HG02884 (cell line): ENCODE measurements around the gene TSPYL4.

Source experiments
- ATAC-seq: cut with Tn5 transposase; IDR thresholded peaks from one replicate; pipeline ENCODE4 v1.9.1; 2021; ENCODE audit warnings: mild to moderate bottlenecking, moderate library complexity; ENCODE audit not compliant: unreplicated experiment

TSPYL4 gene

GRCh38 chr6:116271149-116271708 lies 17.4 kb upstream of the TSPYL4 start:
- ATAC-seq: no peak

DNA sequence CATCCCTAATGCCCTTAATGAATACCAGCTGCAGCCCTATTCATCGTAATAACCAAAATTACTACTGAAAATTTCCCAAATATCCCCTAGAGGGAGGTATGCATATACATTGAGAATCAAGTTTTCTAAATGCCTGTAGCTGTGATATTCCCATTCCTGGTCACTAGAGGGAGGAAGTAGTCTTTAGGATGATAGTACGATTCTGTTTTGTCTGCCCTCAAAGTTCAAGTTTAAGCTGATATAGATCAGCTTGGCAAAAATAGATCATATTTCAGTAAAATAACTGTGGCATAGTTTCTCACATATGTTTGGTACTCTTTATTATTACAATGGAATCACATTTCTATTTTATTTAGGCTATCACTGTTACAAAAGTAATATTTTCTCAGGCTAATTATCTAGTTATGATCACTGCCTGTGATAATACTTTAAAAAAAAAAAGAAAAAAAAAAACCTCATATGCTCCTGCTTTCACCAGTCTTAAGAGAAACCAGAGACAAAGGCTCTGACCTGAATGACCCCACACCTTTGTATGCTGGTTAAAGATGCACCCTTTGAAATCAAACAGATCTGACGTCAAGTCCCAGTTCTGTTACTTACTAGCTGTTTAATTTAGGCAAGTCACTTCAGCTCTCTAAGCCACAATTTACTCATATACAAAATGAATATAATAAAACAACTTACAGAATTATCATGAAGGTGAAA lies 14.9 kb upstream of the TSPYL4 start:
- ATAC-seq: peak; percentile 85

- peak; percentile 24 for ATAC-seq
Observed at GRCh38 chr6:116267836-116268588, 14.1 kb upstream of the TSPYL4 start.

DNA sequence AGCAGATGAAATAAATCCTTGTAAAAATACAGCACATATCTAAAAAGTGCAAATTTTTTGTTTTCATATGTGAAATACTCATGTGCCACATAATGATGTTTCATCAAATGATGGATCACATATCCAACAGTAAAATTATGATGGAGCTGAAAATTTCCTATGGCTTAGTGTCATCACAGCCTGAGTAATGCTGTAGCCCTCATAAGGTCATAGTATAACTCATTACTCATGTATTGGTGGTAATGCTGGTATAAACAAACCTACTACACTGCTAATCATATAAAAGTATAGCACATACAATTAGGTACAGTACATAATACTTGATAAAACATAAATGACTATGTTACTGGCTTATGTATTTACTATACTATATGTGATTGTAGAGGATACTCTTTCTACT lies 12.9 kb upstream of the TSPYL4 start:
- no peak for ATAC-seq

- no peak for ATAC-seq
Observed at GRCh38 chr6:116265041-116265829, 11.4 kb upstream of the TSPYL4 start.

DNA sequence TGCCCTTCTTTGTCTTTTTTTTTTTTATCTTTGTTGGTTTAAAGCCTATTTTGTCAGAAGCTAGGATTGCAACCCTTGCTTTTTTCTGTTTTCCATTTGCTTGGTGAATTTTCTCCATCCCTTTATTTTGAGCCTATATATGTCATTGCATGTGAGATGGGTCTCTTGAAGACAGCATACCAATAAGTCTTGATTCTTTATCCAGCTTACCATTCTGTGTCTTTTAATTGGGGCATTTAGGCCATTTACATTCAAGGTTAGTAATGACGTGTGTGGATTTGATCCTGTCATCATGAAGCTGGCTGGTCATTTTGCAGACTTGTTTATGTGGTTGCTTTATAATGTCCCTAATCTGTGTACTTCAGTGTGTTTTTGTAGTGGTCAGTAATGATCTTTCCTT lies 9.5 kb upstream of the TSPYL4 start:
- ATAC-seq: no peak

GRCh38 chr6:116258520-116258919 lies 4.6 kb upstream of the TSPYL4 start:
- no peak for ATAC-seq

- no peak for ATAC-seq
Observed at GRCh38 chr6:116256694-116257093, 2.8 kb upstream of the TSPYL4 start.

GRCh38 chr6:116255246-116255800 lies 1.4 kb upstream of the TSPYL4 start:
- ATAC-seq: no peak

GRCh38 chr6:116254297-116255056 lies 602 bp upstream of the TSPYL4 start:
- peak; percentile 32 for ATAC-seq

GRCh38 chr6:116253188-116253504 lies 729 bp downstream of the TSPYL4 start:
- no peak for ATAC-seq

GRCh38 chr6:116251568-116252384 lies 2.1 kb downstream of the TSPYL4 start:
- no peak for ATAC-seq

DNA sequence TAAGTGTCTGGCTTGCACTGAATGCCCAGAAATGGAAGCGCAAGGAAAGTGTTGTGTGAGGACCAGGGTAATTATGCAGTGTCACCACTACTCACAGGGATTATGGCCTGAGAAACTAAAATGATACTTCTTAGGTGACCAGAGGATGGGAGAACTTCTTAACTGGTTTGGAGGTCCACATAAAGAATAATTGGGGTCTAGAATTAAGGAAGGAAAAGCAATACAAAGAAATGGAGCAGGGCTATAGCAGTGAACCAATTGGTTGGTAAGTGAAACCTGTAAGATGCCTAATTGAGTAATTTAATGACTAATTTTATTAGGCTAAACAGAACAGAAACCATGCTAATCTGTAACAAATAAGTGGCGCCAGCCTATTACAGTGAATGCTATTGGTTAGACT lies 5.3 kb downstream of the TSPYL4 start:
- ATAC-seq: no peak

DNA sequence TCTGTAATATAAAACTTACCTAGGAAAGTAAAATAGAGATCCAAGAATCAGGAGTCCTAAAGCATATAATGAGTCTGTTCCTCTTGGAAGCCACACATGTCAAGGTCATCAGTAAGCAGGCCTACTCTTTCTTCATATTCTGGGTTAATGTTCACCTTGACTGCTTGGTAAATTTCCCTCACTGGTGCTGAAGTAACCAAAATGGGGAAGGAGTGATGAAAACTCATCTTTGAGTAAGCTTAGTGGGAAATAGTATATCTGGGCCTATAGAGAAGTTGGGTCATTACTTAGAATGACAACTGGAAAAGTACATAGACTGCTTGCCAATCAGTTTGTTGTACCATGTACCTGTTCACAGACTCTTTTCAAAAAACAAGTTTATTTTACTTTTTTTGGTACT lies 6.6 kb downstream of the TSPYL4 start:
- ATAC-seq: no peak

- no peak for ATAC-seq
Observed at GRCh38 chr6:116246089-116246488, 7.8 kb downstream of the TSPYL4 start.

- no peak for ATAC-seq
Observed at GRCh38 chr6:116244284-116244683, 9.6 kb downstream of the TSPYL4 start.

DNA sequence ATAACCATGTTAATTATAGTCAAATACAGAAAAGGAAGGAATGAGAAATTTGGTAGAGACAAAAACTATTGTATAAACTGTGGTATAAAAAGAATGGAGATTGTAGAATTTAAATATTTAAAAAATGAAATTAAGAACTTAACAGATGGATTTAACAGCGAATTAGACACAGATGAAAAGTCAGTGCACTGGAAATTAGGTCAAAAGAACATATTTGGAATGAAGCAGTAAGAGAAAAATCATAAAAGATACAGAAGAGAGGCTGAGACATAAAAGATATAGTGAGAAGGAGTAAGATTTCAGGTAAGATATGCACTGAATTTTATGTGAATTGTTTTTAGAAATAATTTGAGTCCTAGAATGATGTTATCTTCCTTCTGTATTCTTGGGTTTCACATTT lies 14.0 kb downstream of the TSPYL4 start:
- no peak for ATAC-seq

GRCh38 chr6:116239256-116239655 lies 14.6 kb downstream of the TSPYL4 start:
- ATAC-seq: no peak

DNA sequence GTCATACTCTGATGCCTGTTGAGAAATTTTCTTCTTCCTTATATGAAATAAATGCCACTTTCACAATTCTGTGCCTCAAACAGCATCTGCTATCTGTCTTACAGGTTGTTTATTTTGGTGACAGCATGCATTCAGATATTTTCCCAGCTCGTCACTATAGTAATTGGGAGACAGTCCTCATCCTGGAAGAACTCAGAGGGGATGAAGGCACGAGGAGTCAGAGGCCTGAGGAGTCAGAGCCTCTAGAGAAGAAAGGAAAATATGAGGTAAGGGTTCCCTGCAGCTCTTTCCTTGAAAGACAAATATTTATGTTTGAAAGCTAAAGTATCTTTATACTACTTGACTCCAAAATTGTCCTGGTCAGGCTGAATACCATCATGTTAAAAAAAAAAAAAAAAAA lies 15.8 kb downstream of the TSPYL4 start:
- no peak for ATAC-seq

GRCh38 chr6:116234689-116235088 lies 19.2 kb downstream of the TSPYL4 start:
- no peak for ATAC-seq
